PFSK-1 (cell line): ENCODE data around the gene MTG1.

Experiments
- FOXP2 ChIP-seq: optimal IDR thresholded peaks from 2 replicates; pipeline ENCODE3; 2011; ENCODE audit warnings: borderline replicate concordance, control low read depth, inconsistent platforms; ENCODE audit not compliant: insufficient read depth; ENCODE audit errors: extremely low read length, extremely low read depth
- POLR2AphosphoS5 ChIP-seq: IDR thresholded peaks from 2 replicates; pipeline ENCODE4 v1.6.1; 2012; ENCODE audit warnings: low read depth, mild to moderate bottlenecking, control low read depth, low read length, moderate library complexity
- SIN3A ChIP-seq: IDR thresholded peaks from 2 replicates; pipeline ENCODE4 v1.6.1; 2012; ENCODE audit warnings: mild to moderate bottlenecking, low read length, moderate library complexity, borderline replicate concordance; ENCODE audit not compliant: insufficient read depth
- TAF1 ChIP-seq: IDR thresholded peaks from 2 replicates; pipeline ENCODE4 v1.6.1; 2012; ENCODE audit warnings: low read length, control low read depth, borderline replicate concordance; ENCODE audit not compliant: insufficient read depth
- TF ChIP-seq, protein P1 (sequence below), 2 experiments: IDR thresholded peaks; 2 replicates each; pipeline versions ENCODE4 v1.6.1 to v1.8.0; 2011 to 2012; ENCODE audit warnings: low read depth in 2 of 2, low read length in 2 of 2, control low read depth in 1 of 2, inconsistent platforms in 1 of 2, mild to moderate bottlenecking in 1 of 2, moderate library complexity in 1 of 2; ENCODE audit not compliant: insufficient read depth in 1 of 2

MTG1 gene

GRCh38 chr10:133465950-133466474 is 72.1 kb downstream of the MTG1 start:
- TF ChIP-seq TAF1, result no peak
- no peak for TF ChIP-seq POLR2AphosphoS5
- TF ChIP-seq, protein P1, sequence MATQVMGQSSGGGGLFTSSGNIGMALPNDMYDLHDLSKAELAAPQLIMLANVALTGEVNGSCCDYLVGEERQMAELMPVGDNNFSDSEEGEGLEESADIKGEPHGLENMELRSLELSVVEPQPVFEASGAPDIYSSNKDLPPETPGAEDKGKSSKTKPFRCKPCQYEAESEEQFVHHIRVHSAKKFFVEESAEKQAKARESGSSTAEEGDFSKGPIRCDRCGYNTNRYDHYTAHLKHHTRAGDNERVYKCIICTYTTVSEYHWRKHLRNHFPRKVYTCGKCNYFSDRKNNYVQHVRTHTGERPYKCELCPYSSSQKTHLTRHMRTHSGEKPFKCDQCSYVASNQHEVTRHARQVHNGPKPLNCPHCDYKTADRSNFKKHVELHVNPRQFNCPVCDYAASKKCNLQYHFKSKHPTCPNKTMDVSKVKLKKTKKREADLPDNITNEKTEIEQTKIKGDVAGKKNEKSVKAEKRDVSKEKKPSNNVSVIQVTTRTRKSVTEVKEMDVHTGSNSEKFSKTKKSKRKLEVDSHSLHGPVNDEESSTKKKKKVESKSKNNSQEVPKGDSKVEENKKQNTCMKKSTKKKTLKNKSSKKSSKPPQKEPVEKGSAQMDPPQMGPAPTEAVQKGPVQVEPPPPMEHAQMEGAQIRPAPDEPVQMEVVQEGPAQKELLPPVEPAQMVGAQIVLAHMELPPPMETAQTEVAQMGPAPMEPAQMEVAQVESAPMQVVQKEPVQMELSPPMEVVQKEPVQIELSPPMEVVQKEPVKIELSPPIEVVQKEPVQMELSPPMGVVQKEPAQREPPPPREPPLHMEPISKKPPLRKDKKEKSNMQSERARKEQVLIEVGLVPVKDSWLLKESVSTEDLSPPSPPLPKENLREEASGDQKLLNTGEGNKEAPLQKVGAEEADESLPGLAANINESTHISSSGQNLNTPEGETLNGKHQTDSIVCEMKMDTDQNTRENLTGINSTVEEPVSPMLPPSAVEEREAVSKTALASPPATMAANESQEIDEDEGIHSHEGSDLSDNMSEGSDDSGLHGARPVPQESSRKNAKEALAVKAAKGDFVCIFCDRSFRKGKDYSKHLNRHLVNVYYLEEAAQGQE (IDR thresholded peaks at IDR 0.05; ENCODE audit: insufficient read depth in 1 of 2, low read depth in 2 of 2, low read length in 2 of 2), result no peak
- TF ChIP-seq FOXP2, result no peak
- TF ChIP-seq SIN3A, result no peak

DNA sequence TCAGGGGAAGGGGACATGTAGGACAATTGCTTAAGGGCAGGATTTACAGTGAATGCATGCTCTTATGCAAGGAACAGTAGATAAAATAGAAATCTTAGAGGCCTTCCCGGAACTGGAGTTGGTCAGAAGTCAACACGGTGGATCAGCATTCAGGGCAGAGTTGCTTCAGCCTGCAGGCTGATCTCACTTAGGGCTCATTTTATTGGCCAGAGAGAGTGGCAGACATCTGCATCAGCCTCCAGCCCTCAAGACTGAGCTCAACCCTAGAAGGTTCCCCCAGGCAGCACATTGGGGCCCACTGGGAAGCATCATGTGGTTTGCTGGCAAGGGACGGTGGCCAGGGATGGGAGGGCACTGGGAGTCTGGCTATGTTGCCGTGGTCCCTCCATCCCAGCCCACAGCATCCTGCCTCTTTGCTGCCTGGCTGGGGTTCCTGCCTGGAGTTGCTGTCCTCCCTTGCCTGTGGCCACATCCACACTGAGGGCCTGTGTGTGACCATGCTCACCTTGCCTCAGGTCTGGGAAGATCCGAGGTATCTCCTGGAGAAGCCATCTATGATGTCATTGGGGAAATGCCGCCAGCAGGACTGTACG is 72.8 kb downstream of the MTG1 start:
- no peak for TF ChIP-seq FOXP2
- TF ChIP-seq TAF1, result no peak
- TF ChIP-seq, protein P1 (IDR thresholded peaks at IDR 0.05; ENCODE audit: insufficient read depth in 1 of 2, low read depth in 2 of 2, low read length in 2 of 2), result no peak
- no peak for TF ChIP-seq POLR2AphosphoS5
- TF ChIP-seq SIN3A, result no peak

DNA sequence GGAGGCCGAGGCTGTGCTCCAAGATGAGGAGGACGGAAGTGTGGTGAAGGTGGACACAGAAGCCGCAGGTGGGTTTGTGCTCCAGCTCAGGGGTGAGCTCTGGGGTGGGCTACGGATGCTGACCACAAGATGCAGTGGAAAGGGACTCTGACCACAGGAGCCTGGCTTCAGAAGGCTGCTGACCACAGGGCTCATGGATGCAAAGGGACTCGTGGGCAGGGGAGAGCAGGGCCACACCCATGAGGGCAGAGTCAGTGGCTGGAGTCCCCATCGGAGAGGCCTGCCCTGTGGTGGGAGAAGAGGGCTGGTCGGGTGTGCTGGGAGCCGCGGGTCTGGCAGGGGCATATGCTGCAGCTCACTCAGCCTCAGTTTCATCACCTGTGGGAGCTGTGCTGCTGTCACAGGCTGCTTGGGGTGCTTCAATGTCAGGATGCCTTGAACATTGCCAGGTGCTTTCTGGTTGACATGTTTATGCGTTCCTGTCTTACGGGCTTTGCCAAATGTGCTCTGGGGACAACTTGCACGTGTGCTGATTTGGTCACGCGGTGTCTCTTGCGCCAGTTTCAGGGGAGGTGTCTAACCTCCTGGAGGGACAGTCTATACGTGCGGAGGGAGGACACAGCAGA is 73.4 kb downstream of the MTG1 start:
- TF ChIP-seq SIN3A (no peak), TAF1 (no peak), FOXP2 (no peak), POLR2AphosphoS5 (no peak)
- TF ChIP-seq, protein P1 (IDR thresholded peaks at IDR 0.05; ENCODE audit: insufficient read depth in 1 of 2, low read depth in 2 of 2, low read length in 2 of 2), result no peak

GRCh38 chr10:133471300-133472109 is 77.5 kb downstream of the MTG1 start:
- TF ChIP-seq POLR2AphosphoS5 (no peak), SIN3A (no peak), TAF1 (no peak), FOXP2 (no peak)
- TF ChIP-seq, protein P1 (IDR thresholded peaks at IDR 0.05; ENCODE audit: insufficient read depth in 1 of 2, low read depth in 2 of 2, low read length in 2 of 2), result no peak
